Thyroid gland (tissue), 4 donors: ENCODE data around the gene NMRAL1. TPM values are rescaled to one million over a fixed set of nuclear protein-coding genes. Genes with fewer than 3 reads are reported as not detected.

Source experiments
- DNase-seq, 2 donors: peaks; one replicate each; pipeline ENCODE4 v3.0.0-alpha.2; 2019
- H3K27ac ChIP-seq, 3 donors: fragments of 200-600 bp; sonication (generic); 1 replicate in 2 of 3; 2 replicates in 1 of 3; pipeline ENCODE4 v1.5.1; 2016 to 2019; ENCODE audit warnings: mild to moderate bottlenecking in 1 of 3, moderate library complexity in 1 of 3
- H3K27me3 ChIP-seq: fragments of 200-600 bp; sonication (generic); one replicate; pipeline ENCODE4 v1.5.1; 2019
- H3K36me3 ChIP-seq, 2 donors: fragments of 200-600 bp; sonication (generic); one replicate each; pipeline ENCODE4 v1.5.1; 2016 to 2019
- H3K4me1 ChIP-seq, 2 donors: fragments of 200-600 bp; sonication (generic); one replicate each; pipeline ENCODE4 v1.5.1; 2017 to 2019
- H3K4me3 ChIP-seq, 3 donors: fragments of 200-600 bp; sonication (generic); replicated peaks in 1 of 3; 1 replicate in 2 of 3; 2 replicates in 1 of 3; pipeline ENCODE4 v1.5.1; 2016; ENCODE audit warnings: mild to moderate bottlenecking in 1 of 3
- H3K9me3 ChIP-seq: fragments of 200-600 bp; sonication (generic); one replicate; pipeline ENCODE4 v1.5.1; 2017
- POLR2A ChIP-seq, 2 donors: fragments of 450-650 bp; IDR thresholded peaks; one replicate each; pipeline ENCODE4 v1.6.1; 2017; ENCODE audit warnings: antibody characterized with exemption in 2 of 2, mild to moderate bottlenecking in 2 of 2, moderate library complexity in 1 of 2
- WGBS, 2 donors: methylation state at CpG; one replicate each; pipeline ENCODE4 v1.1.5; 2017; 5-methylcytosine and 5-hydroxymethylcytosine counted together
- intact Hi-C: fragments of 100-400 bp; cut with DNase I; formaldehyde crosslinking; loops from one replicate; pipeline ENCODE4 v1.15.1; 2023
- total RNA-seq, 4 donors: library from RNA; depleted of rRNA; stranded (reverse); fragments of >200 nt; gene quantifications; one replicate each; pipeline ENCODE4 v1.2.3, GENCODE V29; 2016
- TF ChIP-seq, protein P1 (sequence below), 6 experiments: fragments of 200-600 bp in 3 of 6; fragments of 450-650 bp in 3 of 6; sonication (generic) in 3 of 6; IDR thresholded peaks; one replicate each; pipeline ENCODE4 v1.5.1; 2016 to 2019; ENCODE audit warnings: antibody characterized with exemption in 6 of 6, mild to moderate bottlenecking in 2 of 6, inconsistent platforms in 1 of 6, moderate library complexity in 1 of 6

Gene NMRAL1
- total RNA-seq, 4 donors from 2014 or later: 40.0 to 88.8 (median 57.6) TPM

- no peak overlapping the region for H3K4me3 ChIP-seq
- intact Hi-C loops: no loop called here
- H3K27me3 ChIP-seq: no peaks in the 10 kb centered on the region
- H3K4me1 ChIP-seq: no peaks in the 10 kb centered on the region
- no peak overlapping the region for H3K27ac ChIP-seq
- WGBS, 2 donors: 86 to 98% methylated on average over 10 to 11 of the region's 14 CpGs
- no peak for TF ChIP-seq POLR2A (IDR thresholded peaks at IDR 0.05)
- TF ChIP-seq, protein P1, sequence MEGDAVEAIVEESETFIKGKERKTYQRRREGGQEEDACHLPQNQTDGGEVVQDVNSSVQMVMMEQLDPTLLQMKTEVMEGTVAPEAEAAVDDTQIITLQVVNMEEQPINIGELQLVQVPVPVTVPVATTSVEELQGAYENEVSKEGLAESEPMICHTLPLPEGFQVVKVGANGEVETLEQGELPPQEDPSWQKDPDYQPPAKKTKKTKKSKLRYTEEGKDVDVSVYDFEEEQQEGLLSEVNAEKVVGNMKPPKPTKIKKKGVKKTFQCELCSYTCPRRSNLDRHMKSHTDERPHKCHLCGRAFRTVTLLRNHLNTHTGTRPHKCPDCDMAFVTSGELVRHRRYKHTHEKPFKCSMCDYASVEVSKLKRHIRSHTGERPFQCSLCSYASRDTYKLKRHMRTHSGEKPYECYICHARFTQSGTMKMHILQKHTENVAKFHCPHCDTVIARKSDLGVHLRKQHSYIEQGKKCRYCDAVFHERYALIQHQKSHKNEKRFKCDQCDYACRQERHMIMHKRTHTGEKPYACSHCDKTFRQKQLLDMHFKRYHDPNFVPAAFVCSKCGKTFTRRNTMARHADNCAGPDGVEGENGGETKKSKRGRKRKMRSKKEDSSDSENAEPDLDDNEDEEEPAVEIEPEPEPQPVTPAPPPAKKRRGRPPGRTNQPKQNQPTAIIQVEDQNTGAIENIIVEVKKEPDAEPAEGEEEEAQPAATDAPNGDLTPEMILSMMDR (IDR thresholded peaks at IDR 0.05): no peak
- H3K36me3 ChIP-seq: peaks cover 41 to 48% of the 10 kb centered on the region in 2 donors
- no peak for DNase-seq
- H3K9me3 ChIP-seq: no peaks in the 10 kb centered on the region
These were observed 19.3 kb downstream of the NMRAL1 start for GRCh38 chr16:4455081-4455480.

- intact Hi-C loops: no loop called here
- H3K4me1 ChIP-seq: no peaks in the 10 kb centered on the region
- no peaks in the 10 kb centered on the region for H3K27me3 ChIP-seq
- WGBS, 2 donors: 85 to 87% methylated on average over 7 to 9 of the region's 9 CpGs
- TF ChIP-seq POLR2A (IDR thresholded peaks at IDR 0.05): no peak
- TF ChIP-seq, protein P1 (IDR thresholded peaks at IDR 0.05): no peak
- H3K4me3 ChIP-seq: no peak overlapping the region
- H3K36me3 ChIP-seq: peaks cover 45 to 52% of the 10 kb centered on the region in 2 donors
- H3K9me3 ChIP-seq: no peaks in the 10 kb centered on the region
- DNase-seq: no peak
- no peak overlapping the region for H3K27ac ChIP-seq
These were observed 19.8 kb downstream of the NMRAL1 start for GRCh38 chr16:4454623-4455022.

DNA sequence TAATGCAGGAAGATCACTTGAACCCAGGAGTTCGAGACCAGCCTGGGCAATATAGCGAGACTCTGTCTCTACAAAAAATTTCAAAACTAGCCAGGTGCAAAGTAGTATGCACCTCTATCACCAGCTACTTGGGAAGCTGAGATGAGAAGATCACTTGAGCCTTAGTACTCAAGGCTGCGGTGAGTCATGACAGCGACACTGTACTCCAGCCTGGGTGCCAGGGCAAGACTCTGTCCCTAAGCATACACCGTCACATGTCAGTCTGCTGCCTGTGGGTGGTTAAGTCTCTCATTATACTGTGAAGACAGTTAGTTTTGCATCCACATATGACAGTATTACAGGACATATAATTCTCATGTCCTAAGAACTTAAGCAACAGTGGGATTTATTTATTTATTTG is 21.8 kb downstream of the NMRAL1 start:
- H3K27me3 ChIP-seq: no peaks in the 10 kb centered on the region
- H3K36me3 ChIP-seq: peaks cover 57 to 65% of the 10 kb centered on the region in 2 donors
- WGBS, 2 donors: 75 to 82% methylated on average over 4 to 5 of the region's 5 CpGs
- DNase-seq: peak; percentile 64 to 67
- H3K9me3 ChIP-seq: no peaks in the 10 kb centered on the region
- TF ChIP-seq, protein P1 (IDR thresholded peaks at IDR 0.05): no peak
- TF ChIP-seq POLR2A (IDR thresholded peaks at IDR 0.05): no peak
- H3K4me3 ChIP-seq: no peak overlapping the region
- no peak overlapping the region for H3K27ac ChIP-seq
- H3K4me1 ChIP-seq: no peaks in the 10 kb centered on the region
- intact Hi-C loops: no loop called here

DNA sequence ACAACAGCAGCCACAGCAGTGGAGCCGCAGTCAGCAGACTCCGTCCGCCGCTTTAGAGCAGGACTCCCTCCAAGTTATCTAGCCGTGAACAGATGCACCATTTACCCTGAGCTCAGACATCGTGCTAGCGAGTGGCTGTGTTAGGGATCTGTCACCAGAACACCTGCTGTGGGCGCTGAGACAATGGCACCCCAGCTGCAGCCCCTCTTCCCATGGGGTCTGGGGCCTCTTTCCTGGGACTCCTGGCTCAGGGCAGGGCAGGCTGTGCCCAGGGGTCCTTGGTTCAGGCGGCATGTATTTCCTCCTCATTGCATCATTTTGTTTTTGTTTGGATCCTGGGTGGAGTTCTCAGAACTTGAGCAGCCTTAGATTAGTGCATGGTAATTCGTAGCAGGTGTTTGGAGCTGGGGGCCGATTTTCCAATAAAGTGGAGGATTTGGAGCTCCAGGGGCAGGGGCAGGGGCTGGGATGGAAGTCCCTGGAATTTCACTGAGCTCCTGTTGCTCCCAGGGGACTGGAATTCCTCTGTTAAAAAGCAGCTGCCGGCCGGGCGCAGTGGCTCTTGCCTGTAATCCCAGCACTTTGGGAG is 23.4 kb downstream of the NMRAL1 start:
- H3K27ac ChIP-seq: no peak overlapping the region
- intact Hi-C loops: no loop called here
- TF ChIP-seq POLR2A (IDR thresholded peaks at IDR 0.05): no peak
- H3K9me3 ChIP-seq: no peaks in the 10 kb centered on the region
- no peaks in the 10 kb centered on the region for H3K27me3 ChIP-seq
- no peaks in the 10 kb centered on the region for H3K4me1 ChIP-seq
- H3K36me3 ChIP-seq: peaks cover 57 to 66% of the 10 kb centered on the region in 2 donors
- no peak overlapping the region for H3K4me3 ChIP-seq
- 90 to 91% methylated on average over 6 to 14 of the region's 14 CpGs for whole genome bisulfite sequencing, 2 donors
- DNase-seq: no peak

DNA sequence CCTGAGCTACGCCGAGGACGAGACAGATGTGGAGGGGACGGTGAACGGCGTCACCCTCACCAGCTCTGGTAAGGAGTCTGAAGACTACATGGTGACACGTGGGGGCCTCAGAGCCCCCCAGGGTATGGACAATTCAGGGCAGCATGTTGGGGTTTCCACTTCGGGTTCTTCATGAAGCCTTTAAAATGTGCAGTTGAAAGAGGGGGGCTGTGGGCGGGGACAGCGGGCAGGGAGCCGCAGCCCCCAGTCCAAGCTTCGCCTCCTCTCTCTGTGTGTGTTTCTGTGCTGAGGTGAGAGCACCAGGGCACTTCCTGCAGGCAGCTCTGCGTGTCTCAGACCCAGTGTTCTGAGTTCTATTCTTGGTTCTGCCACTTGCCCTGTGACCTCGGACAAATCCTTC is 24.0 kb downstream of the NMRAL1 start:
- H3K9me3 ChIP-seq: no peaks in the 10 kb centered on the region
- H3K4me3 ChIP-seq: no peak overlapping the region
- H3K27me3 ChIP-seq: no peaks in the 10 kb centered on the region
- intact Hi-C loops: no loop called here
- no peaks in the 10 kb centered on the region for H3K4me1 ChIP-seq
- no peak overlapping the region for H3K27ac ChIP-seq
- H3K36me3 ChIP-seq: peaks cover 60 to 64% of the 10 kb centered on the region in 2 donors
- TF ChIP-seq, protein P1 (IDR thresholded peaks at IDR 0.05): no peak
- TF ChIP-seq POLR2A (IDR thresholded peaks at IDR 0.05): no peak
- 96% methylated on average over 8 to 14 of the region's 14 CpGs for WGBS, 2 donors
- DNase-seq: no peak
